ENCODE data around the gene GLUD2.

Gene GLUD2

DNA sequence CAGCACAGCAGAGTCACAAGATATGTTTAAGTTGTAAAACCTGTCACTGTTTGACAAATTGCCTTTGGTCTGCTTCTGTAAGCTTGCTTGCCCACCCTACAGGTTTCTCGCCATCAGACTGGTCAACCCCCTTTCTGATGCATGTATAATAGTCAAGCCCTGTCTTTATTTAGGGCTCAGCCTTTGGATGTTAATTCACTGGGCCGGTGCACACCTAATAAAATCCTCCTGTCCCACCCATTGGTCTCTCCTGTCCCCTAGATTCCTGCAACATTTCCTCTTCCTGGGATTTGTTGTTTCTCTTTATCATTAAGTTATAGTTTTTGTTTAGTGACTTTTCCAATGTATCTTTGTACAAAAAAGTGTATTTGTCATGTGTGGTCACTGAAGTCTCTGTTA, 38.2 kb downstream of the GLUD2 start:
- no peaks in the 10 kb centered on the region for H4K20me1 ChIP-seq (ENCODE audit: insufficient read depth, low read length)
- no peak overlapping the region for H2AFZ ChIP-seq (ENCODE audit: low read depth, low read length)
- H3K27ac ChIP-seq (ENCODE audit: low read length) = no peak overlapping the region
- no peak overlapping the region for H3K9ac ChIP-seq (ENCODE audit: low read length)
- H3K4me3 ChIP-seq (ENCODE audit: low read length) = no peak overlapping the region
- H3K36me3 ChIP-seq (replicated peaks; ENCODE audit: low read depth, low read length) = no peaks in the 10 kb centered on the region
- no peaks in the 10 kb centered on the region for H3K27me3 ChIP-seq (ENCODE audit: low read depth, low read length)
- no peaks in the 10 kb centered on the region for H3K4me1 ChIP-seq (ENCODE audit: low read length)
- H3K4me2 ChIP-seq (ENCODE audit: low read length) = no peak overlapping the region
- TF ChIP-seq, protein P1, sequence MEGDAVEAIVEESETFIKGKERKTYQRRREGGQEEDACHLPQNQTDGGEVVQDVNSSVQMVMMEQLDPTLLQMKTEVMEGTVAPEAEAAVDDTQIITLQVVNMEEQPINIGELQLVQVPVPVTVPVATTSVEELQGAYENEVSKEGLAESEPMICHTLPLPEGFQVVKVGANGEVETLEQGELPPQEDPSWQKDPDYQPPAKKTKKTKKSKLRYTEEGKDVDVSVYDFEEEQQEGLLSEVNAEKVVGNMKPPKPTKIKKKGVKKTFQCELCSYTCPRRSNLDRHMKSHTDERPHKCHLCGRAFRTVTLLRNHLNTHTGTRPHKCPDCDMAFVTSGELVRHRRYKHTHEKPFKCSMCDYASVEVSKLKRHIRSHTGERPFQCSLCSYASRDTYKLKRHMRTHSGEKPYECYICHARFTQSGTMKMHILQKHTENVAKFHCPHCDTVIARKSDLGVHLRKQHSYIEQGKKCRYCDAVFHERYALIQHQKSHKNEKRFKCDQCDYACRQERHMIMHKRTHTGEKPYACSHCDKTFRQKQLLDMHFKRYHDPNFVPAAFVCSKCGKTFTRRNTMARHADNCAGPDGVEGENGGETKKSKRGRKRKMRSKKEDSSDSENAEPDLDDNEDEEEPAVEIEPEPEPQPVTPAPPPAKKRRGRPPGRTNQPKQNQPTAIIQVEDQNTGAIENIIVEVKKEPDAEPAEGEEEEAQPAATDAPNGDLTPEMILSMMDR (IDR thresholded peaks at IDR 0.05; ENCODE audit: low read depth, low read length) = no peak
- TF ChIP-seq EZH2phosphoT487 (IDR thresholded peaks at IDR 0.05; ENCODE audit: low read depth) = no peak
- no peaks in the 10 kb centered on the region for H3K9me3 ChIP-seq (ENCODE audit: insufficient read depth, low read length)
- H3K79me2 ChIP-seq (ENCODE audit: low read length) = no peaks in the 10 kb centered on the region

DNA sequence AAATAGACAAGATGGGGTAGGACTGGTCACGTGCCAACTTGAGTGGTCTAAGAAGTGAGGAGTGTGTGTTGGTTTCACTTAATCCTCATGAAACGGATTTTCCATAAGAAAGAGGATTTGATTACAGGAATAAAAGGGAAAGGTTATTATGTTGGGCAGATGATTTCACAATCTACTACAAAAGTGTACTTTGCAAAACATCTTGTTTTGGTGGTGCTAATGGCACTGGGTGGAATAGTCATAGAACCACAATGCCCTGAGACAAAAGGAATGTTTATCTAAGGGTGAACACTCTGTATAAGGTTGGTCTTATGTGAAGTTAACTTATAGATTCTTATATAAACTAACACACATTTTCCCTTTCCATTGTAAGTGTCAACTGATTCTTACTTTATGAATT, 45.6 kb downstream of the GLUD2 start:
- H3K9ac ChIP-seq (ENCODE audit: low read length) = no peak overlapping the region
- no peaks in the 10 kb centered on the region for H3K9me3 ChIP-seq (ENCODE audit: insufficient read depth, low read length)
- no peak overlapping the region for H2AFZ ChIP-seq (ENCODE audit: low read depth, low read length)
- H3K79me2 ChIP-seq (ENCODE audit: low read length) = no peaks in the 10 kb centered on the region
- H3K4me2 ChIP-seq (ENCODE audit: low read length) = no peak overlapping the region
- H3K36me3 ChIP-seq (replicated peaks; ENCODE audit: low read depth, low read length) = no peaks in the 10 kb centered on the region
- TF ChIP-seq EZH2phosphoT487 (IDR thresholded peaks at IDR 0.05; ENCODE audit: low read depth) = no peak
- TF ChIP-seq, protein P1 (IDR thresholded peaks at IDR 0.05; ENCODE audit: low read depth, low read length) = no peak
- H3K4me3 ChIP-seq (ENCODE audit: low read length) = no peak overlapping the region
- no peaks in the 10 kb centered on the region for H4K20me1 ChIP-seq (ENCODE audit: insufficient read depth, low read length)
- H3K27ac ChIP-seq (ENCODE audit: low read length) = no peak overlapping the region
- no peaks in the 10 kb centered on the region for H3K27me3 ChIP-seq (ENCODE audit: low read depth, low read length)
- H3K4me1 ChIP-seq (ENCODE audit: low read length) = no peaks in the 10 kb centered on the region
